Measurements from ENCODE around the gene NFATC1.

- TF ChIP-seq POLR2AphosphoS5 (IDR thresholded peaks at IDR 0.05) (no peak), CTCF (IDR thresholded peaks at IDR 0.05) (no peak), POLR2A (IDR thresholded peaks at IDR 0.05) (no peak), EP300 (IDR thresholded peaks at IDR 0.05; ENCODE audit: low read depth) (no peak)
Observed at GRCh38 chr18:79518028-79518682, 122.4 kb downstream of the NFATC1 start.

All from transverse colon (tissue), 4 donors.